ENCODE results near the gene HGFAC. TPM values are rescaled to one million over a fixed set of nuclear protein-coding genes. Genes with fewer than 3 reads are reported as not detected.

Gene HGFAC
- total and polyA plus RNA-seq, 2 experiments from 2014 or later = 0.87 to 1.7 TPM

GRCh38 chr4:3440011-3440410 is 1.8 kb upstream of the HGFAC start:
- H4K20me1 ChIP-seq (ENCODE audit: insufficient read depth, poor library complexity, severe bottlenecking) = no peaks in the 10 kb centered on the region
- H3K4me1 ChIP-seq (ENCODE audit: insufficient read depth) = no peaks in the 10 kb centered on the region
- H3K79me2 ChIP-seq = no peaks in the 10 kb centered on the region
- DNase-seq (ENCODE audit: low spot score) = no peak
- H3K27ac ChIP-seq = no peak overlapping the region
- H2AFZ ChIP-seq = no peak overlapping the region
- H3K27me3 ChIP-seq = no peaks in the 10 kb centered on the region
- H3K9me2 ChIP-seq (replicated peaks; ENCODE audit: insufficient read depth) = no peaks in the 10 kb centered on the region
- no peak for TF ChIP-seq EZH2phosphoT487 (IDR thresholded peaks at IDR 0.05; ENCODE audit: low read depth, severe bottlenecking, unreplicated experiment)
- no peak for TF ChIP-seq EZH2 (IDR thresholded peaks at IDR 0.05; ENCODE audit: borderline replicate concordance)
- TF ChIP-seq, protein P1, sequence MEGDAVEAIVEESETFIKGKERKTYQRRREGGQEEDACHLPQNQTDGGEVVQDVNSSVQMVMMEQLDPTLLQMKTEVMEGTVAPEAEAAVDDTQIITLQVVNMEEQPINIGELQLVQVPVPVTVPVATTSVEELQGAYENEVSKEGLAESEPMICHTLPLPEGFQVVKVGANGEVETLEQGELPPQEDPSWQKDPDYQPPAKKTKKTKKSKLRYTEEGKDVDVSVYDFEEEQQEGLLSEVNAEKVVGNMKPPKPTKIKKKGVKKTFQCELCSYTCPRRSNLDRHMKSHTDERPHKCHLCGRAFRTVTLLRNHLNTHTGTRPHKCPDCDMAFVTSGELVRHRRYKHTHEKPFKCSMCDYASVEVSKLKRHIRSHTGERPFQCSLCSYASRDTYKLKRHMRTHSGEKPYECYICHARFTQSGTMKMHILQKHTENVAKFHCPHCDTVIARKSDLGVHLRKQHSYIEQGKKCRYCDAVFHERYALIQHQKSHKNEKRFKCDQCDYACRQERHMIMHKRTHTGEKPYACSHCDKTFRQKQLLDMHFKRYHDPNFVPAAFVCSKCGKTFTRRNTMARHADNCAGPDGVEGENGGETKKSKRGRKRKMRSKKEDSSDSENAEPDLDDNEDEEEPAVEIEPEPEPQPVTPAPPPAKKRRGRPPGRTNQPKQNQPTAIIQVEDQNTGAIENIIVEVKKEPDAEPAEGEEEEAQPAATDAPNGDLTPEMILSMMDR (IDR thresholded peaks at IDR 0.05; ENCODE audit: poor library complexity) = no peak
- H3K9me3 ChIP-seq (ENCODE audit: low read depth) = no peaks in the 10 kb centered on the region
- H3K4me2 ChIP-seq = no peak overlapping the region
- H3K4me3 ChIP-seq = no peak overlapping the region
- WGBS (ENCODE audit: low lambda C conversion rate, missing lambda C conversion rate) = 82% methylated on average over 6 of the region's 7 CpGs
- no peaks in the 10 kb centered on the region for H3K36me3 ChIP-seq (replicated peaks; ENCODE audit: insufficient read depth, low read depth)

DNA sequence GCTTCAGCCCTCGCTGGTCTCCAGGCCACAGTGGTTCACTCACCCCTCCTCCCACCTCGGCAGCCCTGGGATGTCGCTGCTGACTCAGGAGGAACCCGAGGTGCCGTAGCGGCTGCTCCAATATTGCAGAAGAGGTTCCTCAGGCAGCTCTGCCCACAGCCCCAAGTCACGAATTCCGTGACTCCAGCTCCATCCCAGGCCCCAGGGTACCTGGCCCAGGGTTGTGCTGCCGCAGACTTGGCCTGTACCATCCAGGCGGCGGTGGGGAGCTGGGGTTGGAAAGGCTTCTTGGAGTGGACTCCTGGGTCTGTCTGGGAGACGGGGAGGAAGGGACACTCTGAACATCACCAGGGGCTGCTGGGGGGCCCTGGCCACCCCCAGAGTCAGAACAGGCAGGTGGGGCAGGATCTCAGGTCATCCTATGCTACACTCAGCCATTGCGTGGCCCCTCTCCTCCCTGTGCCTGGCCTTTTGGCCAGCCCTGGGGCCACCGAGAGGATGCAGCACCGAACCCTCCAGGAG is 728 bp upstream of the HGFAC start:
- H3K27ac ChIP-seq = no peak overlapping the region
- H3K4me1 ChIP-seq (ENCODE audit: insufficient read depth) = no peaks in the 10 kb centered on the region
- no peak for DNase-seq (ENCODE audit: low spot score)
- no peaks in the 10 kb centered on the region for H4K20me1 ChIP-seq (ENCODE audit: insufficient read depth, poor library complexity, severe bottlenecking)
- no peak overlapping the region for H2AFZ ChIP-seq
- no peaks in the 10 kb centered on the region for H3K9me3 ChIP-seq (ENCODE audit: low read depth)
- no peak overlapping the region for H3K4me3 ChIP-seq
- no peaks in the 10 kb centered on the region for H3K27me3 ChIP-seq
- no peaks in the 10 kb centered on the region for H3K79me2 ChIP-seq
- TF ChIP-seq EZH2 (IDR thresholded peaks at IDR 0.05; ENCODE audit: borderline replicate concordance) = no peak
- TF ChIP-seq, protein P1 (IDR thresholded peaks at IDR 0.05; ENCODE audit: poor library complexity) = no peak
- TF ChIP-seq EZH2phosphoT487 (IDR thresholded peaks at IDR 0.05; ENCODE audit: low read depth, severe bottlenecking, unreplicated experiment) = no peak
- H3K9me2 ChIP-seq (replicated peaks; ENCODE audit: insufficient read depth) = no peaks in the 10 kb centered on the region
- no peak overlapping the region for H3K4me2 ChIP-seq
- WGBS (ENCODE audit: low lambda C conversion rate, missing lambda C conversion rate) = 84% methylated on average over 15 of the region's 15 CpGs
- no peaks in the 10 kb centered on the region for H3K36me3 ChIP-seq (replicated peaks; ENCODE audit: insufficient read depth, low read depth)

- Histone ChIP-seq H3K79me2 (no peaks in the 10 kb centered on the region), H2AFZ (no peak overlapping the region), H3K9me3 (ENCODE audit: low read depth) (no peaks in the 10 kb centered on the region), H3K27me3 (no peaks in the 10 kb centered on the region), H3K9me2 (replicated peaks; ENCODE audit: insufficient read depth) (no peaks in the 10 kb centered on the region), H4K20me1 (ENCODE audit: insufficient read depth, poor library complexity, severe bottlenecking) (no peaks in the 10 kb centered on the region), H3K36me3 (replicated peaks; ENCODE audit: insufficient read depth, low read depth) (no peaks in the 10 kb centered on the region), H3K4me2 (no peak overlapping the region), H3K4me3 (no peak overlapping the region), H3K4me1 (ENCODE audit: insufficient read depth) (no peaks in the 10 kb centered on the region), H3K27ac (no peak overlapping the region)
- no peak for DNase-seq (ENCODE audit: low spot score)
- WGBS (ENCODE audit: low lambda C conversion rate, missing lambda C conversion rate) = 76% methylated on average over 14 of the region's 14 CpGs
- no peak for TF ChIP-seq EZH2phosphoT487 (IDR thresholded peaks at IDR 0.05; ENCODE audit: low read depth, severe bottlenecking, unreplicated experiment)
- TF ChIP-seq EZH2 (IDR thresholded peaks at IDR 0.05; ENCODE audit: borderline replicate concordance) = no peak
- TF ChIP-seq, protein P1 (IDR thresholded peaks at IDR 0.05; ENCODE audit: poor library complexity) = no peak
These were observed 741 bp downstream of the HGFAC start for GRCh38 chr4:3442460-3442958.

All from hepatocyte (in vitro differentiated cells).